DND-41 (cell line): ENCODE measurements around the gene BMP2.
A peak's percentile ranks its signal among the peaks of the same experiment; 100 is the strongest.

Experiments used
- ATAC-seq: fragments of 200-7000 bp; cut with Tn5 transposase; 3 replicates; pipeline ENCODE4 v1.9.1; 2021; ENCODE audit warnings: low read depth; ENCODE audit not compliant: insufficient read depth
- DNase-seq: peaks from one replicate; pipeline ENCODE4 v3.0.0-alpha.2; 2020
- H2AFZ ChIP-seq: 2 replicates; pipeline ENCODE4 v1.6.0; 2012; ENCODE audit warnings: low read depth, low read length
- H3K27ac ChIP-seq: 2 replicates; pipeline ENCODE4 v1.5.1; 2012; ENCODE audit warnings: low read length, inconsistent platforms
- H3K27me3 ChIP-seq: fragments of 200-600 bp; sonication (generic); 2 replicates; pipeline ENCODE4 v1.6.0; 2012; ENCODE audit warnings: low read length, mild to moderate bottlenecking, inconsistent platforms; ENCODE audit not compliant: insufficient read depth, poor library complexity
- H3K36me3 ChIP-seq: 2 replicates; pipeline ENCODE4 v1.5.1; 2012; ENCODE audit warnings: low read length, inconsistent platforms; ENCODE audit not compliant: insufficient read depth
- H3K4me1 ChIP-seq: 2 replicates; pipeline ENCODE4 v1.5.1; 2012; ENCODE audit warnings: mild to moderate bottlenecking, low read length; ENCODE audit not compliant: insufficient read depth
- H3K4me2 ChIP-seq: 2 replicates; pipeline ENCODE4 v1.6.0; 2012; ENCODE audit warnings: mild to moderate bottlenecking, moderate library complexity, low read length, inconsistent platforms; ENCODE audit not compliant: insufficient read depth
- H3K4me3 ChIP-seq, 2 experiments: fragments of 200-600 bp in 1 of 2; shearing (Covaris generic) in 1 of 2; 2 replicates each; pipeline ENCODE4 v1.5.1; 2012 to 2016; ENCODE audit warnings: inconsistent platforms in 2 of 2, low read length in 2 of 2, mild to moderate bottlenecking in 2 of 2, low read depth in 1 of 2, moderate library complexity in 1 of 2
- H3K79me2 ChIP-seq: 2 replicates; pipeline ENCODE4 v1.6.0; 2012; ENCODE audit warnings: low read length, inconsistent platforms; ENCODE audit not compliant: insufficient read depth
- H3K9ac ChIP-seq: 2 replicates; pipeline ENCODE4 v1.6.0; 2012; ENCODE audit warnings: low read depth, mild to moderate bottlenecking, inconsistent platforms, low read length, moderate library complexity
- H3K9me3 ChIP-seq: 2 replicates; pipeline ENCODE4 v1.5.1; 2012; ENCODE audit warnings: low read length, moderate library complexity, mild to moderate bottlenecking, inconsistent platforms; ENCODE audit not compliant: insufficient read depth, severe bottlenecking
- H4K20me1 ChIP-seq: 2 replicates; pipeline ENCODE4 v1.6.0; 2012; ENCODE audit warnings: low read length; ENCODE audit not compliant: insufficient read depth
- CTCF ChIP-seq: IDR thresholded peaks from 2 replicates; pipeline ENCODE4 v1.5.1; 2012; ENCODE audit warnings: borderline replicate concordance, low read length, moderate library complexity, mild to moderate bottlenecking; ENCODE audit not compliant: poor library complexity, severe bottlenecking; ENCODE audit errors: extremely low read depth
- EZH2 ChIP-seq: IDR thresholded peaks from 3 replicates; pipeline ENCODE4 v1.6.1; 2012; ENCODE audit warnings: borderline replicate concordance, low read depth, mild to moderate bottlenecking, moderate library complexity, low read length, inconsistent platforms; ENCODE audit not compliant: severe bottlenecking

The BMP2 gene

GRCh38 chr20:6824401-6824800 lies 56.9 kb downstream of the BMP2 start:
- Histone ChIP-seq H2AFZ (no peak overlapping the region), H3K4me3 (no peak overlapping the region), H3K4me2 (no peak overlapping the region), H3K27ac (no peak overlapping the region), H4K20me1 (no peaks in the 10 kb centered on the region), H3K4me1 (no peaks in the 10 kb centered on the region), H3K9ac (no peak overlapping the region), H3K79me2 (no peaks in the 10 kb centered on the region), H3K36me3 (no peaks in the 10 kb centered on the region), H3K9me3 (no peaks in the 10 kb centered on the region), H3K27me3 (peaks cover 3% of the 10 kb centered on the region)
- DNase-seq (no peak), ATAC-seq (no peak)
- no peak for TF ChIP-seq EZH2
- no peak for TF ChIP-seq CTCF

GRCh38 chr20:6827472-6827871 lies 60.0 kb downstream of the BMP2 start:
- DNase-seq: no peak
- Histone ChIP-seq H3K27ac (no peak overlapping the region), H4K20me1 (no peaks in the 10 kb centered on the region), H3K79me2 (no peaks in the 10 kb centered on the region), H3K9ac (no peak overlapping the region), H3K4me2 (no peak overlapping the region), H3K4me1 (no peaks in the 10 kb centered on the region), H2AFZ (no peak overlapping the region), H3K4me3 (no peak overlapping the region), H3K9me3 (no peaks in the 10 kb centered on the region), H3K27me3 (peaks cover 7% of the 10 kb centered on the region), H3K36me3 (no peaks in the 10 kb centered on the region)
- TF ChIP-seq CTCF (no peak), EZH2 (no peak)
- ATAC-seq: no peak

GRCh38 chr20:6828794-6829423 lies 61.4 kb downstream of the BMP2 start:
- Histone ChIP-seq H3K9me3 (no peaks in the 10 kb centered on the region), H3K4me2 (no peak overlapping the region), H4K20me1 (no peaks in the 10 kb centered on the region), H3K79me2 (no peaks in the 10 kb centered on the region), H3K27me3 (peaks cover 10% of the 10 kb centered on the region), H2AFZ (no peak overlapping the region), H3K9ac (no peak overlapping the region), H3K4me3 (no peak overlapping the region), H3K4me1 (no peaks in the 10 kb centered on the region), H3K36me3 (no peaks in the 10 kb centered on the region), H3K27ac (no peak overlapping the region)
- ATAC-seq (peak; percentile 88), DNase-seq (peak; percentile 55)
- TF ChIP-seq CTCF (peak; percentile 82), EZH2 (no peak)
